H1 (cell line): ENCODE results near the gene PEPD. TPM values are rescaled to one million over a fixed set of nuclear protein-coding genes. Genes with fewer than 3 reads are reported as not detected.

Experiments used
- CTCF ChIA-PET: fragments of 300-600 bp; sonication (Branson Sonifier 250); formaldehyde crosslinking; loops from one replicate; lab custom pipeline; 2021; ENCODE audit not compliant: partially characterized antibody; lab: Charles Lee
- POLR2A ChIA-PET: fragments of 300-600 bp; sonication (Branson Sonifier 250); formaldehyde crosslinking; loops from one replicate; lab custom pipeline; 2021; ENCODE audit warnings: inconsistent platforms; ENCODE audit not compliant: partially characterized antibody; lab: Charles Lee
- DNase-seq, 2 experiments: peaks; one replicate each; pipeline versions ENCODE4 v3.0.0 to v3.0.0-alpha.2; 2010 to 2022; ENCODE audit warnings: low spot score in 2 of 2, low read depth in 1 of 2, mixed read lengths in 1 of 2
- FAIRE-seq: peaks from 2 replicates; lab custom pipeline; 2011; peaks lifted over from hg19 to GRCh38; lab: Jason Lieb, UNC
- H2AFZ ChIP-seq: 2 replicates; pipeline ENCODE4 v1.8.1; 2012; ENCODE audit warnings: low read length, inconsistent platforms
- H2AK5ac ChIP-seq: 2 replicates; pipeline ENCODE4 v1.6.1; 2013; ENCODE audit warnings: low read depth, low read length
- H2BK120ac ChIP-seq: replicated peaks from 2 replicates; pipeline ENCODE3; 2013; ENCODE audit warnings: low read depth, low read length, inconsistent platforms
- H2BK12ac ChIP-seq: 2 replicates; pipeline ENCODE4 v1.6.1; 2013; ENCODE audit warnings: low read depth, low read length
- H2BK15ac ChIP-seq: 2 replicates; pipeline ENCODE4 v1.6.1; 2013; ENCODE audit warnings: low read length
- H2BK20ac ChIP-seq: 2 replicates; pipeline ENCODE4 v1.6.1; 2013; ENCODE audit warnings: low read length
- H2BK5ac ChIP-seq: 2 replicates; pipeline ENCODE4 v1.6.1; 2013; ENCODE audit warnings: low read depth, low read length
- H3K14ac ChIP-seq: 2 replicates; pipeline ENCODE4 v1.6.1; 2013; ENCODE audit warnings: inconsistent platforms; ENCODE audit not compliant: insufficient read length
- H3K18ac ChIP-seq: 2 replicates; pipeline ENCODE4 v1.6.1; 2013; ENCODE audit warnings: low read length; ENCODE audit errors: extremely low read depth
- H3K23ac ChIP-seq: 2 replicates; pipeline ENCODE4 v1.6.1; 2013; ENCODE audit warnings: inconsistent platforms; ENCODE audit not compliant: insufficient read length
- H3K23me2 ChIP-seq: 2 replicates; pipeline ENCODE4 v1.6.1; 2013; ENCODE audit warnings: low read depth, low read length
- H3K27ac ChIP-seq: 2 replicates; pipeline ENCODE4 v1.6.1; 2011; ENCODE audit warnings: low read depth, low read length, inconsistent platforms
- H3K27me3 ChIP-seq, 4 experiments: replicated peaks in 1 of 4; 1 replicate in 1 of 4; 2 replicates in 3 of 4; pipeline versions ENCODE4 v1.6.1 to v1.8.1; 2011 to 2013; ENCODE audit warnings: low read length in 3 of 4, mild to moderate bottlenecking in 3 of 4, inconsistent platforms in 2 of 4, mixed read lengths in 2 of 4, moderate library complexity in 1 of 4; ENCODE audit not compliant: control insufficient read depth in 3 of 4, insufficient read depth in 3 of 4; ENCODE audit errors: extremely low read depth in 1 of 4
- H3K36me3 ChIP-seq, 4 experiments: 2 replicates each; pipeline versions ENCODE4 v1.6.1 to v1.8.1; 2011 to 2013; ENCODE audit warnings: mild to moderate bottlenecking in 4 of 4, low read length in 3 of 4, moderate library complexity in 2 of 4, control low read depth in 1 of 4, inconsistent platforms in 1 of 4; ENCODE audit not compliant: insufficient read depth in 4 of 4, control insufficient read depth in 2 of 4
- H3K4ac ChIP-seq: replicated peaks from 2 replicates; pipeline ENCODE3; 2013; ENCODE audit warnings: low read length, low read depth, mixed read lengths, inconsistent platforms; ENCODE audit not compliant: insufficient read length
- H3K4me1 ChIP-seq, 4 experiments: replicated peaks in 1 of 4; 1 replicate in 1 of 4; 2 replicates in 3 of 4; pipeline versions ENCODE4 v1.6.1 to v1.8.1; 2011 to 2013; ENCODE audit warnings: low read length in 3 of 4, inconsistent platforms in 2 of 4, mixed read lengths in 1 of 4; ENCODE audit not compliant: insufficient read depth in 4 of 4, control insufficient read depth in 3 of 4
- H3K4me2 ChIP-seq, 2 experiments: 2 replicates each; pipeline versions ENCODE4 v1.6.1 to v1.8.1; 2011 to 2013; ENCODE audit warnings: low read depth in 2 of 2, low read length in 2 of 2, control low read depth in 1 of 2, inconsistent platforms in 1 of 2, mild to moderate bottlenecking in 1 of 2; ENCODE audit not compliant: insufficient read depth in 1 of 2
- H3K4me3 ChIP-seq, 4 experiments: fragments of 200-600, 300-600 bp in 1 of 4; sonication (generic), shearing (Covaris generic), sonication (Bioruptor Twin) in 1 of 4; 2 replicates each; pipeline versions ENCODE4 v1.5.1 to v1.8.1; 2011 to 2016; ENCODE audit warnings: low read length in 4 of 4, low read depth in 3 of 4, control low read depth in 2 of 4, inconsistent platforms in 2 of 4, mild to moderate bottlenecking in 2 of 4, mixed read lengths in 1 of 4, moderate library complexity in 1 of 4; ENCODE audit not compliant: insufficient read depth in 2 of 4; ENCODE audit errors: extremely low read depth in 1 of 4
- H3K56ac ChIP-seq: replicated peaks from 2 replicates; pipeline ENCODE3; 2013; ENCODE audit warnings: low read depth, mild to moderate bottlenecking, mixed read lengths, low read length, inconsistent platforms; ENCODE audit not compliant: insufficient read length
- H3K79me1 ChIP-seq: 2 replicates; pipeline ENCODE4 v1.6.1; 2013; ENCODE audit warnings: low read depth, low read length, control low read depth
- H3K79me2 ChIP-seq, 2 experiments: 2 replicates each; pipeline versions ENCODE4 v1.6.1 to v1.8.1; 2012 to 2013; ENCODE audit warnings: low read length in 2 of 2, mild to moderate bottlenecking in 2 of 2, inconsistent platforms in 1 of 2; ENCODE audit not compliant: insufficient read depth in 2 of 2, control insufficient read depth in 1 of 2
- H3K9ac ChIP-seq, 4 experiments: replicated peaks in 1 of 4; 1 replicate in 1 of 4; 2 replicates in 3 of 4; pipeline versions ENCODE4 v1.6.1 to v1.8.1; 2011 to 2013; ENCODE audit warnings: low read depth in 3 of 4, low read length in 3 of 4, control low read depth in 2 of 4, mild to moderate bottlenecking in 2 of 4, moderate library complexity in 2 of 4, inconsistent platforms in 1 of 4; ENCODE audit errors: extremely low read depth in 1 of 4
- H3K9me3 ChIP-seq, 2 experiments: 2 replicates each; pipeline versions ENCODE4 v1.6.1 to v1.8.1; 2012 to 2013; ENCODE audit warnings: mild to moderate bottlenecking in 2 of 2, moderate library complexity in 2 of 2, control low read depth in 1 of 2, inconsistent platforms in 1 of 2, low read depth in 1 of 2, low read length in 1 of 2, mixed read lengths in 1 of 2; ENCODE audit not compliant: insufficient read depth in 2 of 2
- H4K20me1 ChIP-seq, 2 experiments: replicated peaks in 1 of 2; 2 replicates each; pipeline versions ENCODE3 to v1.8.1; 2011 to 2013; ENCODE audit warnings: inconsistent platforms in 2 of 2, low read length in 2 of 2, mild to moderate bottlenecking in 1 of 2; ENCODE audit not compliant: insufficient read depth in 2 of 2, control insufficient read depth in 1 of 2
- H4K5ac ChIP-seq: 2 replicates; pipeline ENCODE4 v1.6.1; 2013; ENCODE audit warnings: low read length, low read depth, mixed read lengths, inconsistent platforms; ENCODE audit not compliant: insufficient read length
- H4K8ac ChIP-seq: 2 replicates; pipeline ENCODE4 v1.8.0; 2013; ENCODE audit warnings: mild to moderate bottlenecking, moderate library complexity, low read length, inconsistent platforms; ENCODE audit not compliant: insufficient read depth; ENCODE audit errors: extremely low read depth
- H4K91ac ChIP-seq: replicated peaks from 2 replicates; pipeline ENCODE3; 2013; ENCODE audit warnings: low read length, mixed read lengths, inconsistent platforms; ENCODE audit not compliant: insufficient read length
- EZH2 ChIP-seq: fragments of 200-600 bp; sonication (generic); IDR thresholded peaks from 2 replicates; pipeline ENCODE4 v1.7.1; 2012; ENCODE audit warnings: low read depth, mild to moderate bottlenecking, moderate library complexity, low read length, inconsistent platforms; ENCODE audit not compliant: severe bottlenecking
- FOSL1 ChIP-seq: IDR thresholded peaks from 2 replicates; pipeline ENCODE4 v1.6.1; 2011; ENCODE audit warnings: mild to moderate bottlenecking, low read depth, low read length, moderate library complexity; ENCODE audit not compliant: insufficient read depth
- HDAC6 ChIP-seq: IDR thresholded peaks from one replicate; pipeline ENCODE4 v1.7.1; 2012; ENCODE audit warnings: low read depth, mild to moderate bottlenecking, inconsistent platforms, low read length, moderate library complexity
- JUN ChIP-seq: IDR thresholded peaks from 2 replicates; pipeline ENCODE4 v1.6.1; 2011; ENCODE audit warnings: low read depth, mild to moderate bottlenecking, improper control_type of control experiment, low read length
- KDM1A ChIP-seq: fragments of 200-600, 300-600 bp; sonication (generic); IDR thresholded peaks from 2 replicates; pipeline ENCODE4 v1.7.1; 2016; ENCODE audit warnings: mild to moderate bottlenecking, low read length, borderline replicate concordance
- KDM4A ChIP-seq: IDR thresholded peaks from one replicate; pipeline ENCODE4 v1.7.1; 2012; ENCODE audit warnings: low read depth, mild to moderate bottlenecking, moderate library complexity, low read length, inconsistent platforms; ENCODE audit not compliant: severe bottlenecking
- KDM5A ChIP-seq: fragments of 200-600 bp; IDR thresholded peaks from 2 replicates; pipeline ENCODE4 v1.7.1; 2012; ENCODE audit warnings: mild to moderate bottlenecking, low read length, inconsistent platforms, mixed read lengths
- MAFK ChIP-seq: IDR thresholded peaks from 2 replicates; pipeline ENCODE4 v1.6.1; 2012; ENCODE audit warnings: low read depth, mild to moderate bottlenecking, improper control_type of control experiment, low read length
- MAX ChIP-seq: IDR thresholded peaks from 2 replicates; pipeline ENCODE4 v1.6.1; 2012; ENCODE audit warnings: inconsistent platforms
- NRF1 ChIP-seq: IDR thresholded peaks from 2 replicates; pipeline ENCODE4 v1.6.1; 2011; ENCODE audit warnings: mild to moderate bottlenecking, low read depth, low read length, improper control_type of control experiment
- RBBP5 ChIP-seq: IDR thresholded peaks from 2 replicates; pipeline ENCODE4 v1.7.1; 2012; ENCODE audit warnings: low read depth, mild to moderate bottlenecking, inconsistent platforms, low read length, moderate library complexity, borderline replicate concordance
- RFX5 ChIP-seq: IDR thresholded peaks from 2 replicates; pipeline ENCODE4 v1.6.1; 2011; ENCODE audit warnings: low read depth, low read length, improper control_type of control experiment, borderline replicate concordance
- SP1 ChIP-seq: IDR thresholded peaks from 2 replicates; pipeline ENCODE4 v1.6.1; 2011; ENCODE audit warnings: low read depth, low read length
- SP2 ChIP-seq: IDR thresholded peaks from 2 replicates; pipeline ENCODE4 v1.6.1; 2012; ENCODE audit warnings: mild to moderate bottlenecking, low read length, inconsistent platforms
- TCF12 ChIP-seq: IDR thresholded peaks from 2 replicates; pipeline ENCODE4 v1.6.1; 2011; ENCODE audit warnings: low read depth, mild to moderate bottlenecking, low read length
- WGBS, 2 experiments: shearing (Covaris generic) in 1 of 2; methylation state at CpG; one replicate each; pipeline versions ENCODE4 v1.1.6 to v1.1.7; 2013 to 2015; ENCODE audit warnings: low lambda C conversion rate in 2 of 2, mixed read lengths in 2 of 2, inconsistent platforms in 1 of 2, low coverage in 1 of 2, missing lambda C conversion rate in 1 of 2; ENCODE audit not compliant: insufficient replicate concordance in 2 of 2, insufficient coverage in 1 of 2, insufficient read length in 1 of 2; ENCODE audit errors: extremely low coverage in 1 of 2, missing lambda C conversion rate in 1 of 2; 5-methylcytosine and 5-hydroxymethylcytosine counted together
- polyA plus RNA-seq, 7 experiments: library from polyadenylated mRNA; depleted of rRNA in 3 of 7; stranded (reverse) in 5 of 7; unstranded in 2 of 7; fragments of >200 nt in 5 of 7; fragments of 200-250 nt in 2 of 7; gene quantifications; 1 replicate in 5 of 7; 2 replicates in 1 of 7; 4 replicates in 1 of 7; pipeline versions ENCODE4 v1.2.1 to v1.2.3, GENCODE V29; 2011 to 2013; ENCODE audit warnings: missing spikeins in 2 of 7, mixed read lengths in 2 of 7
- total RNA-seq: library from RNA; stranded (reverse); fragmentation: NEBNext Ultra II Directional; extraction: Animal tissue kit (Norgen Biotek cat#: 25700); gene quantifications from 2 replicates; pipeline ENCODE4 v1.2.1, GENCODE V29; 2021

The PEPD gene
- total and polyA plus RNA-seq, 2 of the 8 experiments (the other 6 are each of a cell fraction or from before 2014, with no cell fraction given) = 84.1 to 178 TPM

DNA sequence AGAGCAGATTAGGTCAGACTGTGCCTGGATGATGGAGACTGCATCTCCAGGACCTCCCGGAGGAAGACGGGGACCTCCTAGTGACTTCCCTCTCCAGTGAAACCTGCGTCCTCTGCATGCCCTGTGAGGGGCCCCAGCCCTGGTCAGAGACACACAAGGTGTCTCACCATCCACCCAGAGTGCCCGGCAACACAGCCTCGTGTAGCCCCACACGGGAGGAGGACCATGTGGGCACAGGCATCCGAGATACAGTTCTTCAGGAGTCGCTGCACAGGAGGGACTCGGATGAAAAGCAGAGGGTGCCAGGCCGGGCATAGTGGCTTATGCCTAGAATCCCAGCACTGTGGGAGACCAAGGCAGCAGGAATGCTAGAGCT lies 64.8 kb downstream of the PEPD start:
- Histone ChIP-seq H3K4me2 (no peak overlapping the region), H3K79me1 (no peaks in the 10 kb centered on the region), H3K23ac (no peak overlapping the region), H4K91ac (no peak overlapping the region), H3K56ac (no peak overlapping the region), H2BK15ac (no peak overlapping the region), H3K27ac (no peak overlapping the region), H3K4ac (no peak overlapping the region), H3K4me1 (no peaks in the 10 kb centered on the region), H3K9ac (no peak overlapping the region), H3K18ac (no peak overlapping the region), H2BK120ac (no peak overlapping the region), H3K27me3 (no peaks in the 10 kb centered on the region; a peak in 1 of 7 replicates), H2BK12ac (no peak overlapping the region), H2BK5ac (no peak overlapping the region), H4K20me1 (peaks cover 0 to 12% of the 10 kb centered on the region in 2 experiments), H3K14ac (no peak overlapping the region), H3K79me2 (no peaks in the 10 kb centered on the region), H2BK20ac (no peak overlapping the region), H2AFZ (no peak overlapping the region), H3K4me3 (no peak overlapping the region), H3K9me3 (no peaks in the 10 kb centered on the region), H4K8ac (no peak overlapping the region), H4K5ac (no peak overlapping the region), H2AK5ac (no peak overlapping the region), H3K23me2 (peaks cover 8% of the 10 kb centered on the region; the same call in 1 of the 2 replicates), H3K36me3 (no peaks in the 10 kb centered on the region; a peak in 3 of 8 replicates)
- POLR2A ChIA-PET = no interaction called here
- CTCF ChIA-PET = no interaction called here
- 91% methylated on average over 10 of the region's 10 CpGs; no CpG with 5 or more reads in 1 of the 2 experiments for WGBS, 2 experiments
- DNase-seq (no peak), FAIRE-seq (no peak)
- TF ChIP-seq SP2 (no peak), MAFK (no peak), KDM5A (no peak), KDM1A (no peak), NRF1 (no peak), MAX (no peak), RBBP5 (no peak), RFX5 (no peak), KDM4A (no peak), SP1 (no peak), JUN (no peak), FOSL1 (no peak), EZH2 (no peak), HDAC6 (no peak), TCF12 (no peak)
